ENCODE measurements around the gene GINS2. TPM values are rescaled to one million over a fixed set of nuclear protein-coding genes. Genes with fewer than 3 reads are reported as not detected.

Gene GINS2
- total and polyA plus RNA-seq, 2 donors (not counting 1 experiment from before 2014, with no cell fraction given) = 1.8 to 5.5 TPM

- H3K9ac ChIP-seq (ENCODE audit: insufficient read depth, low read length) = no peak overlapping the region
- H2AFZ ChIP-seq (ENCODE audit: low read length) = no peak overlapping the region
- H4K20me1 ChIP-seq (ENCODE audit: control insufficient read depth, extremely low read depth, insufficient read depth, low read length) = no peaks in the 10 kb centered on the region
- no peak overlapping the region for H3K4me2 ChIP-seq (ENCODE audit: extremely low read depth, insufficient read depth, low read length)
- H3K36me3 ChIP-seq (ENCODE audit: control insufficient read depth, insufficient read depth, low read length) = peaks cover 2% of the 10 kb centered on the region
- TF ChIP-seq EZH2 (IDR thresholded peaks at IDR 0.05; ENCODE audit: low read length, missing control alignments) = no peak
- no peak for TF ChIP-seq CTCF (conservative IDR thresholded peaks at IDR 0.05 in 1 of 2, IDR thresholded peaks at IDR 0.05 in 1 of 2; ENCODE audit: low read depth in 1 of 2, low read length in 2 of 2)
- DNase-seq (ENCODE audit: low read depth in 2 of 2) = no peak
- no peaks in the 10 kb centered on the region for H3K27me3 ChIP-seq (ENCODE audit: control insufficient read depth, insufficient read depth, low read length)
- no peak overlapping the region for H3K27ac ChIP-seq (ENCODE audit: insufficient read depth, low read length)
- no peaks in the 10 kb centered on the region for H3K4me1 ChIP-seq (ENCODE audit: control insufficient read depth, extremely low read depth, insufficient read depth, low read length)
- H3K79me2 ChIP-seq (ENCODE audit: control insufficient read depth, insufficient read depth, low read length) = peaks cover 4% of the 10 kb centered on the region
- no peaks in the 10 kb centered on the region for H3K9me3 ChIP-seq (ENCODE audit: control insufficient read depth, insufficient read depth, low read depth, low read length)
- H3K4me3 ChIP-seq (replicated peaks in 1 of 4; ENCODE audit: control extremely low read depth in 1 of 4, insufficient read depth in 1 of 4, low read depth in 3 of 4, low read length in 4 of 4) = no peak overlapping the region
These were observed 57.5 kb downstream of the GINS2 start for GRCh38 chr16:85631230-85631629.

DNA sequence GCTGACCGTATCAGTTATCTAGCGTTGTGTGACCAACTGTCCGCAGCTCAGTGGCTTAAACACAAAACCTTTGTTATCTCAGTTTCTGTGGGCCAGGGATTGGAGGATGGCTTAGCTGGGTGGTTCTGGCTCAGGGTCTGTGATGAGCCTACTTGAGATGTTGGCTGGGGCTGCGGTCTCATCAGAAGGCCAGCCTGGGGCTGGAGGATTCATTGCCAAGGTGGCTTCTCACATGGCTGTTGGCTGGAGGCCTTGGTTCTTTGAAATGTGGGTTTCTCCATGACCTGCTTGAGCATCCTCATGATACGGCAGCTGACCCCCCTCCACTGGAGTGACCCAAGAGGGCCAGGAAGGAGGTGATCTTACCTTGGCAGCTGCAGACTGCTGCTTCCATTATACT is 58.9 kb downstream of the GINS2 start:
- H3K36me3 ChIP-seq (ENCODE audit: control insufficient read depth, insufficient read depth, low read length) = peaks cover 2% of the 10 kb centered on the region
- no peak overlapping the region for H3K9ac ChIP-seq (ENCODE audit: insufficient read depth, low read length)
- H3K4me1 ChIP-seq (ENCODE audit: control insufficient read depth, extremely low read depth, insufficient read depth, low read length) = no peaks in the 10 kb centered on the region
- H3K4me2 ChIP-seq (ENCODE audit: extremely low read depth, insufficient read depth, low read length) = no peak overlapping the region
- H4K20me1 ChIP-seq (ENCODE audit: control insufficient read depth, extremely low read depth, insufficient read depth, low read length) = no peaks in the 10 kb centered on the region
- peaks cover 4% of the 10 kb centered on the region for H3K79me2 ChIP-seq (ENCODE audit: control insufficient read depth, insufficient read depth, low read length)
- TF ChIP-seq EZH2 (IDR thresholded peaks at IDR 0.05; ENCODE audit: low read length, missing control alignments) (no peak), CTCF (conservative IDR thresholded peaks at IDR 0.05 in 1 of 2, IDR thresholded peaks at IDR 0.05 in 1 of 2; ENCODE audit: low read depth in 1 of 2, low read length in 2 of 2) (no peak)
- no peaks in the 10 kb centered on the region for H3K27me3 ChIP-seq (ENCODE audit: control insufficient read depth, insufficient read depth, low read length)
- H3K27ac ChIP-seq (ENCODE audit: insufficient read depth, low read length) = no peak overlapping the region
- no peaks in the 10 kb centered on the region for H3K9me3 ChIP-seq (ENCODE audit: control insufficient read depth, insufficient read depth, low read depth, low read length)
- H2AFZ ChIP-seq (ENCODE audit: low read length) = no peak overlapping the region
- DNase-seq (ENCODE audit: low read depth in 2 of 2) = no peak
- no peak overlapping the region for H3K4me3 ChIP-seq (replicated peaks in 1 of 4; ENCODE audit: control extremely low read depth in 1 of 4, insufficient read depth in 1 of 4, low read depth in 3 of 4, low read length in 4 of 4)

- Histone ChIP-seq H3K4me3 (replicated peaks in 1 of 4; ENCODE audit: control extremely low read depth in 1 of 4, insufficient read depth in 1 of 4, low read depth in 3 of 4, low read length in 4 of 4) (no peak overlapping the region), H3K9ac (ENCODE audit: insufficient read depth, low read length) (no peak overlapping the region), H3K9me3 (ENCODE audit: control insufficient read depth, insufficient read depth, low read depth, low read length) (no peaks in the 10 kb centered on the region), H3K79me2 (ENCODE audit: control insufficient read depth, insufficient read depth, low read length) (peaks cover 4% of the 10 kb centered on the region), H3K27ac (ENCODE audit: insufficient read depth, low read length) (no peak overlapping the region), H2AFZ (ENCODE audit: low read length) (no peak overlapping the region), H3K4me2 (ENCODE audit: extremely low read depth, insufficient read depth, low read length) (no peak overlapping the region), H3K4me1 (ENCODE audit: control insufficient read depth, extremely low read depth, insufficient read depth, low read length) (no peaks in the 10 kb centered on the region), H3K36me3 (ENCODE audit: control insufficient read depth, insufficient read depth, low read length) (no peaks in the 10 kb centered on the region), H4K20me1 (ENCODE audit: control insufficient read depth, extremely low read depth, insufficient read depth, low read length) (no peaks in the 10 kb centered on the region), H3K27me3 (ENCODE audit: control insufficient read depth, insufficient read depth, low read length) (no peaks in the 10 kb centered on the region)
- no peak for TF ChIP-seq CTCF (conservative IDR thresholded peaks at IDR 0.05 in 1 of 2, IDR thresholded peaks at IDR 0.05 in 1 of 2; ENCODE audit: low read depth in 1 of 2, low read length in 2 of 2)
- TF ChIP-seq EZH2 (IDR thresholded peaks at IDR 0.05; ENCODE audit: low read length, missing control alignments) = no peak
- no peak for DNase-seq (ENCODE audit: low read depth in 2 of 2)
These were observed 59.4 kb downstream of the GINS2 start for GRCh38 chr16:85629326-85629725.

Data from fibroblast of lung (primary cell).